AG04449 (cell line): ENCODE measurements around the gene CRYBB3.

ENCODE experiments used
- CTCF ChIA-PET: fragments of 350-600 bp; formaldehyde crosslinking; extraction: SDS; loops from one replicate; lab custom pipeline; 2021; ENCODE audit warnings: antibody characterized with exemption; lab: Yijun Ruan, JAX
- POLR2A ChIA-PET: fragments of 400-600, 350-600 bp; formaldehyde crosslinking; extraction: SDS; loops from one replicate; lab custom pipeline; 2020; ENCODE audit warnings: antibody characterized with exemption, inconsistent platforms; lab: Yijun Ruan, JAX
- DNase-seq: peaks from one replicate; pipeline ENCODE4 v3.0.0-alpha.2; 2010; ENCODE audit warnings: low read depth, low spot score
- H3K4me3 ChIP-seq: 2 replicates; pipeline ENCODE4 v1.5.1; 2011; ENCODE audit warnings: low read depth, mild to moderate bottlenecking, control low read depth, low read length
- TF ChIP-seq, protein P1 (sequence below): IDR thresholded peaks from one replicate; pipeline ENCODE4 v1.5.1; 2011; ENCODE audit warnings: mild to moderate bottlenecking, moderate library complexity, low read length, control low read depth, inconsistent platforms; ENCODE audit not compliant: insufficient read depth; ENCODE audit errors: missing control alignments

Gene CRYBB3

DNA sequence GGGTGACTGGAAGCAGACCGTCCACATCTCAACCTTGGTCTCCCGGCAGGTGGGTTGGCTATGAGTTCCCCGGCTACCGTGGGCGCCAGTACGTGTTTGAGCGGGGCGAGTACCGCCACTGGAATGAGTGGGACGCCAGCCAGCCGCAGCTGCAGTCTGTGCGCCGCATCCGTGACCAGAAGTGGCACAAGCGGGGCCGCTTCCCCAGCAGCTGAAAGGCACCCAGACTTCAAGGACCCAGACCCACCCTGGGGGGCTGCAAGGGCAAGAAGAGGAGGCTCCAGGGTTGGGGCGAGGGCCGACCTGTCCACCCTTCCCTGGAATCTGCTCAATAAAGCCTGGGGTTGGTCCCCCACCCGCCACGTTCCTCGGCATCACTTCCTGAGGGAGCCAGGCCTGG is 7.3 kb downstream of the CRYBB3 start:
- TF ChIP-seq, protein P1, sequence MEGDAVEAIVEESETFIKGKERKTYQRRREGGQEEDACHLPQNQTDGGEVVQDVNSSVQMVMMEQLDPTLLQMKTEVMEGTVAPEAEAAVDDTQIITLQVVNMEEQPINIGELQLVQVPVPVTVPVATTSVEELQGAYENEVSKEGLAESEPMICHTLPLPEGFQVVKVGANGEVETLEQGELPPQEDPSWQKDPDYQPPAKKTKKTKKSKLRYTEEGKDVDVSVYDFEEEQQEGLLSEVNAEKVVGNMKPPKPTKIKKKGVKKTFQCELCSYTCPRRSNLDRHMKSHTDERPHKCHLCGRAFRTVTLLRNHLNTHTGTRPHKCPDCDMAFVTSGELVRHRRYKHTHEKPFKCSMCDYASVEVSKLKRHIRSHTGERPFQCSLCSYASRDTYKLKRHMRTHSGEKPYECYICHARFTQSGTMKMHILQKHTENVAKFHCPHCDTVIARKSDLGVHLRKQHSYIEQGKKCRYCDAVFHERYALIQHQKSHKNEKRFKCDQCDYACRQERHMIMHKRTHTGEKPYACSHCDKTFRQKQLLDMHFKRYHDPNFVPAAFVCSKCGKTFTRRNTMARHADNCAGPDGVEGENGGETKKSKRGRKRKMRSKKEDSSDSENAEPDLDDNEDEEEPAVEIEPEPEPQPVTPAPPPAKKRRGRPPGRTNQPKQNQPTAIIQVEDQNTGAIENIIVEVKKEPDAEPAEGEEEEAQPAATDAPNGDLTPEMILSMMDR, result no peak
- CTCF ChIA-PET, result no interaction called here
- H3K4me3 ChIP-seq, result no peak overlapping the region
- POLR2A ChIA-PET, result no interaction called here
- no peak for DNase-seq

DNA sequence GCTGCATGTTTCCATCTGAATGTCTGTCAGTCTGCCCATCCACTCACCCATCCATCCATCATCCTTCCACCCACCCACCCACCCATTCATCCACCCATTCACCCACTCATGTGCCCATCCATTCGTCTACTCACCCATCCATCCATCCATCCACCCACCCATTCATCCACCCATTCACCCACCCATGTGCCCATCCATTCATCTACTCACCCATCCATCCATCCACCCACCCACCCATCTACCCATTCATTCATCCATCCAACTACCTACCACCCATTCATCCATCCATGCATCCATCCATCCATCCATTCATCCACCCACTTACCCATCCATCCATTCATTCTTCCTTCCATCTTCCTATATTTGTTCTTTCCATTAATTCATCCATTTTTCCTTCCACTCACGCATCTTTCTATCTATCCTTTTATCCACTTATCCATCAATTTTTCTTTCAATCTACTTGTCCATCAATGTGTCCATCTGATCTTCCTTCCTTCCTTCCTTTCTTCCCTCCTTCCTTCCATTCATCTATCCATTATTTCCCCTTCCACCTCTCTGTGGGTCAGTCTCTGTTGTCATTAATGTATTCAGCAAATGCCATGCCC is 8.0 kb downstream of the CRYBB3 start:
- ChIA-PET POLR2A (no interaction called here), CTCF (no interaction called here)
- DNase-seq, result no peak
- TF ChIP-seq, protein P1, result no peak
- H3K4me3 ChIP-seq, result no peak overlapping the region

DNA sequence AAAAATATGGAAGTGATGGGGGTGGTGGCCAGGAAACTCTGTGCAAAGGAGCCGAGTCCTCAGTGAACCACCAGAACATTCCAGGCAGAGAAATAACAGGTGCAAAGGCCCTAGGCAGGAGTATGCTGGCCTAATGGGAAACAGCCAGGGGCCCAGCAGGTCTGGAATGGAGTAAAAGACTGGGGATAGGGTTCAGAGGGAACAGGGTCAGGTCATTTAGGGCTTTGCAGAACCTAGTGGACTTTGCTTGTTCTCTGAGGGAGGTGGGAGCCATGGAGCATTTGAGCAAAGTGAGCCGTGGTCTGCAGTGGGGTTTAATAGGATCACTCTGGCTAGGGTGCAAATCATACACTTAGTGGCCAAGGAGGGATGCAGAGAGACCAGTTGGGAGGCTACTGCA is 8.7 kb downstream of the CRYBB3 start:
- CTCF ChIA-PET, result no interaction called here
- TF ChIP-seq, protein P1, result no peak
- no peak overlapping the region for H3K4me3 ChIP-seq

DNA sequence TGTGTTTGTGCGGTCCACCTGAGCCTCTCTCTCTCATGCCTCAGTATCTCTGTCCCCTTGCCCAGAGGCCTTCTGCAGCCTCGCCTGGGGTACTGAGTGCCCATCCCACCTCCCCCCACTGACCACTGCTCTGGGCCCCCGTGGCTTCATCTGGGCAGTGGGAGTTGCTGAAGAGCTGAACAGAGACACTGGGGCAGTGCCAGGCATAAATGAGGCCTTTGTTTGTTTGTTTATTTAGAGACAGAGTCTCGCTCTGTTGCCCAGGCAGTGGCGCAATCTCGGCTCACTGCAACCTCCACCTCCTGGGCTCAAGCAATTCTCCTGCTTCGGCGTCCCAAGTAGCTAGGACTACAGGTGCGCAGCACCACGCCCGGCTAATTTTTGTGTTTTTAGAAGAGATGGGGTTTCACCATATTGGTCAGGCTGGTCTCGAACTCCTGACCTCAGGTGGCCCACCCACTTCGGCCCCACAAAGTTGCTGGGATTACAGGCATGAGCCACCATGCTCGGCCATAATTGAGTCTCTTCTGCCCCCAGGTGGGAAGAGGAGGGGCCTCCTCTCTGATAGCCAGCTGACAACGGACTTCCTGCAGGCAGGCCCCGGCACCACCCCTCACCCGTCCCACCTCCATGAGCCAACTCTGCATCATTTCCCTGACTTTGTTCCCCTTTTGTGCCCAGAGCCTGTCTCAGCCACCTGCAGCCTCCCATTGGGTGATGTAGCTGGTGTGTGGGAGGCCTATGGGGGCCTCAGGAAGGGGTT is 9.3 kb downstream of the CRYBB3 start:
- no peak for DNase-seq
- ChIA-PET POLR2A (no interaction called here), CTCF (no interaction called here)
- TF ChIP-seq, protein P1, result no peak
- H3K4me3 ChIP-seq, result no peak overlapping the region

More for the DNA sequence above, 8.7 kb downstream of the CRYBB3 start:
- DNase-seq, result no peak
- POLR2A ChIA-PET, result no interaction called here

DNA sequence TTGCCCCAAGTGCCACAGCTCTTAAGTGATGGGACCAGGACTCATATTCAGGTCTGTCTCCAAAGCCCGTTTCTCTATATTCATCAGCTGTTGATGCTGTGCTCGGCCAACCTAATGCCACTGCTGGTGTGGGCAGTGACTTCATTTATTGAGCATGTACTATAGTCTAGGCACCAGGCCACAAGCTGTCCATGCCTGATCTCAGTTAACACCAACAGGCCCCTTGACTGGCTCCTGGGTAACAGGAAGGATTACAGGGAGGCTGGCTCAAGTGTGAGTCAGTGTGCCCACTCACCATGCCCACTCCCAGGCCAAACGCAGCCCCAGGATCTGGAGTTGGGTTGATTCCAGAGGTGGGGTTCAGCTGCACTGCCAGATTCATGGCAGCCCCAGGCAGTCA is 11.1 kb downstream of the CRYBB3 start:
- no peak overlapping the region for H3K4me3 ChIP-seq
- POLR2A ChIA-PET, result no interaction called here
- CTCF ChIA-PET, result interaction anchor here (1.2 kb wide), 1 partner anchor 9 kb away, joined by 8 read pairs; no protein-coding TSS in a partner anchor
- TF ChIP-seq, protein P1, result no peak
- no peak for DNase-seq

DNA sequence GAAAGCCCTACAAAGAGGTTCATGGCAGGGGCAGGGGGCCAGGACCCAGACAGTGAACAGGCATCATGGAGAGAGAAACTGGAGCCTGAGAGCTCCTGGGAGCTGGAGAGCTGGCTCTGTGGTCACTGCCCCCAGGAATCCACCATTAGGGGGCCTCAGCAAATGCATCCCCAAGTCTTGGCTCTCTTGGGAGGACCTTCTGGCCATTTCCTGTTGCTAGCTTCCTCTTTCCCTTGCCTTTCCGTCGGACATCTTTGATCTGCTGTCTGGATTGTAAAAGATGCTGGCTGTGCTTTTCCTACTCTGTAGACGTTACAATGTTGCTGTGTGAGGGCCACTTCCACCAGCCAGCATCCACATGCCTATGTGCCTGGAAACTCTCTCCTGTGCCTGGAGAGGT is 12.7 kb downstream of the CRYBB3 start:
- no peak for DNase-seq
- TF ChIP-seq, protein P1, result no peak
- no peak overlapping the region for H3K4me3 ChIP-seq
- CTCF ChIA-PET, result interaction anchor here (1.4 kb wide), 1 partner anchor 10 kb away, joined by 5 read pairs; no protein-coding TSS in a partner anchor
- POLR2A ChIA-PET, result no interaction called here
